GM21367 (cell line): ENCODE data around the gene NUP133.

Experiments
- ATAC-seq: cut with Tn5 transposase; IDR thresholded peaks from one replicate; pipeline ENCODE4 v1.9.1; 2021; ENCODE audit not compliant: unreplicated experiment

NUP133 gene

DNA sequence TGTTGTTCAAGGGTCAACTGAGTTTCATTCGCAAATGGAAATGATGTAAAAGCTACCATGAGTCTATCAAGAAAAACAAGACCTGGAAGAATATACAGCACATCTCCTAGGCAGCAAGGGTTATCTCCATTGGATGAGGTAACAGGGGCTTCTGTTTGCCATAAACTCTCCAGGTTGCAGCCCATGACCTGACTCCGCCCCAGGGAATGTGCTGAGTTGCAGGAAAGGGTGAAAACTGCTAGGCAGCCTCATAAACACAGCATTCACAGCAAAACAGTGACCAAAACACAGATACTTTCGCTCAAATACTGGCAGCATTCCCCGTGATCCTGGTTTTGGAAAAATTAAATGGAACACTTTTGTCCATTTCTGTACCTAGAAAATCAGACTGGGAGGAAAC, 54.1 kb downstream of the NUP133 start:
- ATAC-seq = no peak

GRCh38 chr1:229452956-229453801, 55.0 kb downstream of the NUP133 start:
- ATAC-seq = no peak

DNA sequence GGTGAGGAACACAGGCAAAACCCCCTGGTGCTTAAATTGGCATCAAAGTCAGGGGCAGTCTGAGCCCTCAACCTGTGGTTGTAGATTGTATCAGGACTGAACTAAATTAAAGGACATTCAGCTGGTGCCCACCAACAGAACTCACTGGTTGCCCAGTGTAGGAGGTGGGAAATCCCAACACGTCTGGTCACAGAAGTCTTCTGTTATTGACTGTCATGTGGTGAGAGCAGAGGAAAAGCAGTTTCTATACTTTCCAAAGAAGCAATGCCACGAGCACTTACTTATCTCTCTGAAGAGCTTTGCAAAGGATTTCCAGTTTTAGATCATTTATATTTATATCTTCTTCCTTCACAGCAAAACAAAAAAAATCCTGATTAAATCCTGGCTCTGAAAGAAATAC, 59.3 kb downstream of the NUP133 start:
- ATAC-seq = no peak

- ATAC-seq = no peak
These were observed 59.8 kb downstream of the NUP133 start for GRCh38 chr1:229448354-229448753.

- no peak for ATAC-seq
These were observed 60.3 kb downstream of the NUP133 start for GRCh38 chr1:229447809-229448252.

- no peak for ATAC-seq
These were observed 62.3 kb downstream of the NUP133 start for GRCh38 chr1:229445828-229446227.

DNA sequence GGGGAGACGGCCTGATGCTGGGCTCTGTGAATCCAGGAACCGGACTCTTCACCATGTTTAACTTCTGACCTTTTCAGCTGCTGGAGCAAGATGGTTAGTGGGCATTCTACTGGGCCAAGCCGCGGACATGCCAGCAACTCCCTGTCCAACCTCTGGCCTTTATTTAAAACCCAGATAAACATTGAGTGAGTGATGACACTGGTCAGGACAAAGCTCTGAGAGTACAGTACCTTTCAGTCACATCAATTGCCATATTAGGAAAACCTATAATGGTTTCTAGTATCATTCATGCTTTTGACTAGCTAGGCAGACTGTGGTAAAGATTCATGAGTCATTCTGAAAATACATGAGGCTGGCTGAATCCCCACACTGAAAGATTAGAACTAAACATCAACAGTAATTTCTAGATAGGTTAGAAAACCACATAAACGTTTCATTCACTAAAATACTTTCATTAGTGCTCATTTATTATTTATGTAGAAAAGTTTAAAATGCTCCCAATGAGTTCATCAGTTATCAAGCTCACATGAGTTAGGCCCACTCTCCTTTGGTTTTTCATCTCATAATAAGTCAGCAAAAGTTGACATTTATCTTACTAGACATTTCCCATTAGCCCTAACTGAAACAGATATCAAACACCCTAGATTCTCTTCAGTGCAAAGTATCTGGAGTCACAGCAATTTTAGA, 67.1 kb downstream of the NUP133 start:
- ATAC-seq = peak; percentile 98

DNA sequence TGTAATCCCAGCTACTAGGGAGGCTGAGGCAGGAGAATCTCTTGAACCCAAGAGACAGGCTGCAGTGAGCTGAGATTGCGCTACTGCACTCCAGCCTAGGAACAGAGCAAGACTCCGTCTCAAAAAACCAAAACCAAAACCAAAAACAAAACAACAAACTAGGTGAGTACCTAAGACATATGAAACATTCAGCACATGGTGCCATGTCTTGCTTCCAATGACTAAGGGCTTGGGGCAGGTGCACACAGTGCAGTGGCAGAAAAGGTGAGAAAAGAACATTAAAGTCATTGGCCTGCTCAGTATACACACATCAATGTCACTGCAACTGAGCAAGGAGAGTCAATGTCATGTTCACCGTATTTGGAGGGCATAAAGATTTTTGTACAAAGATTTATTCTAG, 70.1 kb downstream of the NUP133 start:
- ATAC-seq = no peak

GRCh38 chr1:229437443-229437842, 70.7 kb downstream of the NUP133 start:
- no peak for ATAC-seq

DNA sequence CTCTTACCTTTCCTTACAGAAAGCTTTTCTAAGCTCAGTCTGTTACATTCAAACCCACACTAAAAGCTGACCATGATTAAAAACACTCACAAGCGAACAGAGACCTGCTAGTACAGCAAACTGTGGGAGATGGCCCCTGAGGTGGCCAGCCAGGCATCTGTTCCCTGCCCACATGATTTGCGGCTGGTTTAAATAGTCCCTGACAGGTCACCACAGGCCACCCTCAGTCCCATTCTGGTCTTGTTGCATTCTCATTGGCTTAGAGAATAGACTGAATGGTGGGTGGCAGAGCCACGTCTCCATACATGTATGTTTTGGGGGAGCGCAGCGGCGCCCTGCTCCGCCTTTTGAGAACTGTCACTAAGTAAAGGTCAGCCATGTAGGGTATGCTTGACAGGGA, 71.9 kb downstream of the NUP133 start:
- ATAC-seq = no peak

- no peak for ATAC-seq
These were observed 73.5 kb downstream of the NUP133 start for GRCh38 chr1:229434641-229435051.

DNA sequence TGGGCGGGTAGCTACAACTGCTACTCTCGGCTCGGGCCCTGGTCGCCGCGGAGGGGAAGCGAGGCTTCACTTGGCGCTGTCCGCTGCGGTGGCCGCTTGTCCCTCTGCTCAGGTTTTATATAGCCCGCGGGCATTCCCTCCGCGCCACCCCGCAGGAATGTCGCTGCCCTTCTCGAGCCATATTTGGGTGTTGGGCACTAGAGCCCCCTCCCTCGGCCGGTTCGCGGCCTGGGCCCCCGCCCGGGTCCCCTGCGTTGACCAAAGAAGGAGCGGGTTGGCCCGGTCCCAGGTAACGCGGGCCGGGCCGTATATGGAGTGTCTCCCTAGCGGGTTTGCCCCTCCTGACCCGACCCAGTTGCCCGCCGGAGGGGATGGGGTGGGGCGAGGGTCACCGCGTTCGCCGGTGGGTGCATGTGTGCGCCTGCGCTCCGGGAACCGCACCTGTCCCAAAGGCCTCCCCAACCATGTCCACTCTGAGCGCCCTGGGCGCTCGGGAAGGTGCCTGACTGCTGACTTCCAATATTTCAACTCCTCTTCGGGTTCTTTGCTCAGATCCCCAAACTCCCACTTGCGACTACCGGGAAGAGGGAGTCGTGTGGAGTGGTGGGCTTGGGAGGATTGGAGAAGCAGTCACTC, 74.0 kb downstream of the NUP133 start, which contains the start of gene ACTA1:
Gene ACTA1, minus strand, starts transcription at position 90 of the 636 bp plus-strand sequence. CDS start 979 bp downstream, outside the sequence.
- no peak for ATAC-seq

- no peak for ATAC-seq
These were observed 74.7 kb downstream of the NUP133 start for GRCh38 chr1:229433364-229434004.

GRCh38 chr1:229432905-229433304, 75.2 kb downstream of the NUP133 start:
- no peak for ATAC-seq

GRCh38 chr1:229432116-229432461, 76.1 kb downstream of the NUP133 start:
- no peak for ATAC-seq

- ATAC-seq = no peak
These were observed 76.6 kb downstream of the NUP133 start for GRCh38 chr1:229431284-229432115.

DNA sequence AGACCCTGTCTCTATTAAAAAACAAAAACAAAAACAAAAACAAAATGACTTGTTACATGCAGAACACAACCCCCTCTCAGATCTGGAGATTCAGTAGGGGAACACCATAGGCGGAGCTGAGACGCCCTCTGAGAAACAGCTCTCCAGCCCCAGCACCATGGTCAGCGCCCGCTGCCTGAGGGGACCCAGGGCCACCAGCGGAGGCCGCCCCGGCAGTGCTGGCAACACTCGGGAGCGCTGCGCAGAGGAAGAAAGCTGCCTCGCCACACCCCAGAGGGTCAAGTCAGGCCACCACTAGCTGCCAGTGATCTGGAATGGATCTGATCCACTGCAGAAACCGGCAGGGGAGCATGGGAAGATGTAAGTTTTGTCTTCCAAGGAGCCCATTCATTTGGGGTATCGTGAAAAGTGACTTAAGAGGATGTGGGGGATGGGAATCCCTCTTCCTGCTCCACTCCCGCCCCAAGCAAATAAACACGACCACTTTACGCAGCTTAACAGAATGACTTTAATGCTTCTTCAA, 77.3 kb downstream of the NUP133 start:
- ATAC-seq = no peak

DNA sequence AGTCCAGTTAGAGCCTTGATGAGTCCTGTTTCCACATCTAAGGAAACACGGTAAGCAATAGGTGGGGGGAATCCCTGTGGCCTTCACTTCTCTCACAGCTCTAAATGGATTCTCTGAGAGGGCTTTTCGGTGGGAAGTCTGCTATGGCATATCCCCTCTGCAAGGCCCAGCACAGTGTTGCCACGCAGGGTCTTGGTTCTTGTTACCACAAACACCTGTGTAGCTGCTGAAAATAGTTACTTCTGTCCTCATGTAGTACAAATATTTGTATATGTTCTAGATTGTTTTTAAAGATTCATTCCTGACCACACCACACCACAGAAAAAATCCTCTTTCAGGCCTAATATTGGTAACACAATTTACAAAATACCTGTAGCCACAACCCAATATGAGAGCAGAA, 79.9 kb downstream of the NUP133 start:
- no peak for ATAC-seq

DNA sequence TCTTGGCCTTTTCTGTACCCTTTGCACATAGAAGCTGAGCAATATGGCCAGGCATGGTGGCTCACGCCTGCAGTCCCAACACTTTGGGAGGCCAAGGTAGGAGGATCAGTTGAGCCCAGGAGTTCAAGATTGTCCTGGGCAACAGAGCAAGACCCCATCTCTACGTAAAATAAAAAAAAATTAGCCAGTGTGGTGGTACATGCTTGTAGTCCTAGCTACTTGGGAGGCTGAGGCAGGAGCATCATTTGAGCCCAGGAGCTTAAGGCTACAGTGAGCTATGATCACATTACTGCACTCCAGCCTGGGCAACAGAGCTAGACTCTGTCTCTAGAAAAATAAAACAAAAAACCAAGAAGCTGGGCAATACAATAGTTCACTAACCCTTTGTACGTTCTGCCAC, 80.6 kb downstream of the NUP133 start:
- no peak for ATAC-seq

DNA sequence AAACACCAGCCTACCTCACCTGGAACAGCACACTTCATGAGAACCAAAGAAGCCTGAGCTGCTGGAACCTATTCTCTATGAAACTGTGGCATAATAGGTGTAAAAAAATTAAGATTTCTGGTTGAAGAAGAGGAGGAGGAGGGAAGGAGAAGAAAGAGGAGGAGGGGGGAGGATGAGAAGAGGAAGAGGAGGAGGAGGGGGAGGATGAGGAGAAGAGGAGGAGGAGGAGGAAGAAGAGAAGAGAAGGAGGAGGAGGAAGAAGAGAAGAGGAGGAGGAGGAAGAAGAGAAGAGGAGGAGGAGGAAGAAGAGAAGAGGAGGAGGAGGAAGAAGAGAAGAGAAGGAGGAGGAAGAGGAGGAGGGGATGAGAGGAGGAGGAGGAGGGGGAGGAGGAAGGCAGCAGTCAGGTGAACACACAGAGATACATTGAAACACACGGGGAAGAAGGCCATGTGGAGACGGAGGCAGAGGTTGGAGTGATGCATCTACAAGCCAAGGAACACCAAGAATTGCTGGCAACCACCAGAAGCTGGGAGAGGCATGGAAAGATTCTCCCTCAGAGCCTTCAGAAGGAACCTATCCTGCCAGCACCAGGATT, 82.5 kb downstream of the NUP133 start:
- ATAC-seq = no peak
